Cardiac fibroblast (primary cell): ENCODE results near the gene HS6ST3.

Source experiments
- DNase-seq, 2 donors: peaks; one replicate each; pipeline versions ENCODE4 v3.0.0 to v3.0.0-alpha.2; 2010; ENCODE audit warnings: low read depth in 2 of 2
- H3K4me3 ChIP-seq, 2 donors: replicated peaks in 1 of 2; 1 replicate in 1 of 2; 2 replicates in 1 of 2; pipeline ENCODE4 v1.5.1; 2011; ENCODE audit warnings: low read depth in 2 of 2, low read length in 2 of 2, mild to moderate bottlenecking in 2 of 2, moderate library complexity in 1 of 2
- CTCF ChIP-seq: IDR thresholded peaks from one replicate; pipeline ENCODE4 v1.5.1; 2011; ENCODE audit warnings: low read depth, mild to moderate bottlenecking, low read length, inconsistent platforms

HS6ST3 gene

DNA sequence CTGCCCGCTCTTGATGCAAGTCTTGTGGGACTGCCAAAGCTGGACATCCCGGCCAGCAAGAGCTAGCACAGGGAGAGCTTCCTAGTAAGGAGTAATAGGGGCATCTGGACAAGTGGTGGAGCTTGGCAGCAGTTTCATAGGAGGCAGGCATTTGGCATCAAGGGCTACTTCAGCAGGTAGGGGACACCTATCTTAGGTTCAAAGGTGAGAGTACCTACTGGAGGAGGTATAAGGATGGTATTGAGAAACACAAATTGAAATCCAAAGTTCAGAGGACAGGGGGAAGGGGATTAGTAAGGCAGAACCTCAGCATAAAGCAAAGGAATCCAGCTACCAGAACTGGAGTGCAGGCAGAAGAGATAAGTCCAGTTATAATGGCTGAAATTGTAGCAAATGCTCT, 462.7 kb downstream of the HS6ST3 start:
- DNase-seq: no peak
- TF ChIP-seq CTCF: no peak
- H3K4me3 ChIP-seq: no peak overlapping the region

DNA sequence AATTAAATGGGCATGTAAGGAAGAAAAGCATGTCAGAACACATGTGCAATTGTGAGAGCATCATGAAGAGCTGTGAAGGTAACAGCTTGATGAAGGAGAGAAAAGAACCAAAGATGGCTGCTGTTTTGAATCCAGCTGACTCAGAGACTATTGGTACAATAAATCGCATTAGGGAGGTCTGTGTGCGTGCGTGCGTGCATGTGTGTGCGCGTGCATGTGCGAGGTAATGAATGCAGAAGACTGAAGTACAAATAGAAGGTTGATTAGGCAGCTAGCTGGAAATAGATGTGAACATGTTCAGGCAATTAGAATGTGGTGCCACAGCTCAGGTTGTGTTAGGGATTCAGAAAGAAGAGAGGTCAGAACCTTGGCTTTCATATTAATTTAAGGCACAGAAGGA, 463.9 kb downstream of the HS6ST3 start:
- TF ChIP-seq CTCF: no peak
- no peak for DNase-seq
- H3K4me3 ChIP-seq: no peak overlapping the region

DNA sequence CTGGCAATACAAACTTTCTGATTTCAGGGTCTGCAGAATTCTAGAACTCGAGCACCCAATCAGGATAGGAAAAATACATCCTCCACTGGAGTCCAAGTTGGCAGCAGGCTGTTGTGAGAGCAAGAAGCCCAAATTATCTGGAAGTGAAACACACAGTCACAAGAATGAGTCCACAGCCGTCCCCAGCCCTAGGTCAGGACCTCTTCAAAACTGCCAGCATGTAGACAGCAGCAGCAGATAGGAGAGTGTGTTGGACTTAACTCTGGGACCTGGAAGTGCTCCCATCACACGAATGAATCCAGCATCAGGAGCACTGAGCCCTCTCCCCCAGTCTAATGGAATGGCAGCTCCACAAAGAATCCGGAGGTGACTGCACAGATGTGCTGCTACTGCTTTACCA, 483.7 kb downstream of the HS6ST3 start:
- TF ChIP-seq CTCF: no peak
- DNase-seq: no peak
- H3K4me3 ChIP-seq: no peak overlapping the region

GRCh38 chr13:96575423-96576320, 485.8 kb downstream of the HS6ST3 start:
- no peak for TF ChIP-seq CTCF
- H3K4me3 ChIP-seq: no peak overlapping the region
- peak; percentile 4 to 54 for DNase-seq

- no peak for TF ChIP-seq CTCF
- no peak for DNase-seq
- H3K4me3 ChIP-seq: no peak overlapping the region
Measured at GRCh38 chr13:96581741-96582140, 491.8 kb downstream of the HS6ST3 start.

- no peak overlapping the region for H3K4me3 ChIP-seq
Measured at GRCh38 chr13:96615252-96615651, 525.3 kb downstream of the HS6ST3 start.

More at GRCh38 chr13:96615252-96615651, 525.3 kb downstream of the HS6ST3 start:
- TF ChIP-seq CTCF: no peak
- DNase-seq: no peak
